Heart right ventricle (tissue), 16 donors: ENCODE results near the gene NAV3. TPM values are rescaled to one million over a fixed set of nuclear protein-coding genes. Genes with fewer than 3 reads are reported as not detected.
A peak's percentile ranks its signal among the peaks of the same experiment; 100 is the strongest.

Experiments used
- ATAC-seq, 8 donors: fragments of 200-7000 bp; cut with Tn5 transposase; one replicate each; pipeline ENCODE4 v1.9.1; 2020; ENCODE audit warnings: mild to moderate bottlenecking in 8 of 8, moderate library complexity in 8 of 8, moderate number of reproducible peaks in 1 of 8
- DNase-seq, 2 donors: peaks; one replicate each; pipeline ENCODE4 v3.0.0-alpha.2; 2020
- H3K27ac ChIP-seq, 10 donors: fragments of 200-600 bp; sonication (generic) in 2 of 10; one replicate each; pipeline versions ENCODE4 v1.5.0 to v1.8.0; 2020 to 2022; ENCODE audit warnings: mild to moderate bottlenecking in 3 of 10
- H3K27me3 ChIP-seq, 7 donors: fragments of 200-600 bp; one replicate each; pipeline ENCODE4 v1.8.0; 2021 to 2022; ENCODE audit warnings: mild to moderate bottlenecking in 2 of 7
- H3K36me3 ChIP-seq, 9 donors: fragments of 200-600 bp; sonication (generic) in 1 of 9; one replicate each; pipeline versions ENCODE4 v1.5.0 to v1.8.0; 2020 to 2022; ENCODE audit warnings: mild to moderate bottlenecking in 2 of 9
- H3K4me1 ChIP-seq, 9 donors: fragments of 200-600 bp; sonication (generic) in 1 of 9; one replicate each; pipeline versions ENCODE4 v1.5.0 to v1.8.0; 2020 to 2022; ENCODE audit warnings: mild to moderate bottlenecking in 4 of 9
- H3K4me3 ChIP-seq, 10 donors: fragments of 200-600 bp; sonication (generic) in 2 of 10; one replicate each; pipeline versions ENCODE4 v1.5.0 to v1.8.0; 2020 to 2022; ENCODE audit warnings: mild to moderate bottlenecking in 7 of 10, moderate library complexity in 2 of 10
- H3K9me3 ChIP-seq, 11 donors: fragments of 200-600 bp in 10 of 11; sonication (generic) in 2 of 11; one replicate each; pipeline versions ENCODE4 v1.5.0 to v1.8.0; 2013 to 2022; ENCODE audit warnings: mild to moderate bottlenecking in 2 of 11, control low read depth in 1 of 11, moderate library complexity in 1 of 11
- CTCF ChIP-seq, 9 donors: fragments of 200-600 bp; sonication (generic) in 2 of 9; IDR thresholded peaks; one replicate each; pipeline versions ENCODE4 v1.5.0 to v1.8.0; 2021 to 2022; ENCODE audit warnings: antibody characterized with exemption in 9 of 9, mild to moderate bottlenecking in 5 of 9, moderate library complexity in 1 of 9
- WGBS, 2 donors: extraction: QIAGEN DNeasy Blood & Tissue Kit; methylation state at CpG; one replicate each; pipeline ENCODE4 v1.1.7; 2013; ENCODE audit warnings: inconsistent platforms in 1 of 2; 5-methylcytosine and 5-hydroxymethylcytosine counted together
- intact Hi-C, 10 donors: fragments of 100-400 bp; cut with DNase I; formaldehyde crosslinking; loops; one replicate each; pipeline versions ENCODE4 v1.11.1 to v1.14.2; 2022
- polyA plus RNA-seq, 2 donors: library from polyadenylated mRNA; stranded (reverse); fragments of 200-250 nt; gene quantifications; one replicate each; pipeline ENCODE4 v1.2.3, GENCODE V29; 2013
- total RNA-seq, 10 donors: library from RNA; stranded (reverse); fragmentation: NEBNext Ultra II Directional in 3 of 10; extraction: Animal tissue kit (Norgen Biotek cat#: 25700) in 3 of 10; gene quantifications; one replicate each; pipeline versions ENCODE4 v1.2.1 to v1.2.4, GENCODE V29; 2021 to 2023
- donor health status: Arrhythmogenic right ventricular cardiomyopathy.
- donor health status: ischemic (EF 13 %, LVEDD 7.1; RV severe dilation, severe dysfunction).
- donor health status: healthy with polysubstance abuse.
- donor health status: DM: no; HTN: yes; CAD: no.
- donor health status: DM: no; HTN: no; CAD: no.
- donor health status: ischemic (EF 25% LVEDD 6.9; RV normal size, moderate dysfunction).
- donor health status: ischemic (EF 25% LVEDD 5.7; RV mildly dilated, moderate dysfunction).
- donor health status: healthy.
- donor health status: DM: yes; HTN: yes; CAD: no.
- donor health status: Ischemic cardiomyopathy.
- donor health status: ischemic (EF 35%, LVEDD 5.7; RV mildly dilated, moderate dysfunction).
- donor health status: nonischemic (EF 11% LVEDD 7.7; RV severe dilation, severe dysfunction).
- donor health status: DM: yes; HTN: yes; CAD: no.
- donor health status: PGD.
- donor health status: ischemic (EF 29% LVEDD 5.4; RV normal size, mild dysfunction).
- donor health status: nonischemic (EF 23%, LVEDD 6.1; RV moderate dilation, normal function).

The NAV3 gene
- total and polyA plus RNA-seq, 12 donors = 0.91 to 7.6 (median 4.6) TPM

- peaks cover 0 to 6% (median 0%) of the 10 kb centered on the region in 11 donors for H3K9me3 ChIP-seq
- no peak overlapping the region for H3K4me3 ChIP-seq
- intact Hi-C loops = loop anchor here in 1 of 10 donors (10.0 kb wide), 1 partner anchor 125 kb away; no protein-coding TSS in a partner anchor
- no peaks in the 10 kb centered on the region for H3K27me3 ChIP-seq
- ATAC-seq = no peak
- WGBS, 2 donors = 85 to 87% methylated on average over 2 of the region's 2 CpGs
- peaks cover 6 to 40% (median 23%) of the 10 kb centered on the region in 9 donors for H3K4me1 ChIP-seq
- no peaks in the 10 kb centered on the region for H3K36me3 ChIP-seq
- no peak overlapping the region for H3K27ac ChIP-seq
- DNase-seq = no peak
- no peak for TF ChIP-seq CTCF (IDR thresholded peaks at IDR 0.05)
Measured at GRCh38 chr12:77850129-77850528, 19.4 kb downstream of the NAV3 start.

GRCh38 chr12:77850698-77851097 lies 20.0 kb downstream of the NAV3 start:
- no peak for ATAC-seq
- 88 to 94% methylated on average over 2 of the region's 2 CpGs for WGBS, 2 donors

GRCh38 chr12:77855548-77855947 lies 24.9 kb downstream of the NAV3 start:
- ATAC-seq (peak; percentile 71 to 100 (median 86)), DNase-seq (peak; percentile 20 to 43)
- WGBS, 2 donors = 14 to 30% methylated on average over 5 of the region's 5 CpGs
- Histone ChIP-seq H3K4me3 (peak overlapping the region in 4 of 10 donors; percentile 11 to 32 (median 18)), H3K27me3 (no peaks in the 10 kb centered on the region), H3K36me3 (no peaks in the 10 kb centered on the region), H3K9me3 (peaks cover 0 to 6% (median 0%) of the 10 kb centered on the region in 11 donors), H3K4me1 (peaks cover 0 to 42% (median 6%) of the 10 kb centered on the region in 9 donors), H3K27ac (peak overlapping the region in 6 of 10 donors; percentile 25 to 62 (median 46))
- intact Hi-C loops = loop anchor here in 1 of 10 donors (10.0 kb wide), 1 partner anchor 131 kb away; no protein-coding TSS in a partner anchor
- no peak for TF ChIP-seq CTCF (IDR thresholded peaks at IDR 0.05)

More at GRCh38 chr12:77850698-77851097, 20.0 kb downstream of the NAV3 start:
- DNase-seq = no peak
- H3K4me1 ChIP-seq = peaks cover 6 to 45% (median 23%) of the 10 kb centered on the region in 9 donors
- no peak overlapping the region for H3K27ac ChIP-seq
- peaks cover 0 to 6% (median 0%) of the 10 kb centered on the region in 11 donors for H3K9me3 ChIP-seq
- intact Hi-C loops = loop anchor here in 1 of 10 donors (10.0 kb wide), 1 partner anchor 126 kb away; no protein-coding TSS in a partner anchor
- no peak overlapping the region for H3K4me3 ChIP-seq
- no peaks in the 10 kb centered on the region for H3K36me3 ChIP-seq
- no peak for TF ChIP-seq CTCF (IDR thresholded peaks at IDR 0.05)
- no peaks in the 10 kb centered on the region for H3K27me3 ChIP-seq

GRCh38 chr12:77861317-77861716 lies 30.6 kb downstream of the NAV3 start:
- H3K27ac ChIP-seq = peak overlapping the region in 2 of 10 donors; percentile 49 to 64
- no peaks in the 10 kb centered on the region for H3K36me3 ChIP-seq
- peaks cover 0 to 69% (median 12%) of the 10 kb centered on the region in 9 donors for H3K4me1 ChIP-seq
- H3K27me3 ChIP-seq = no peaks in the 10 kb centered on the region
- TF ChIP-seq CTCF (IDR thresholded peaks at IDR 0.05) = no peak
- ATAC-seq (no peak), DNase-seq (no peak)
- intact Hi-C loops = no loop called here
- H3K4me3 ChIP-seq = no peak overlapping the region
- no peaks in the 10 kb centered on the region for H3K9me3 ChIP-seq
